ENCODE measurements around the gene CD247.

The CD247 gene

GRCh38 chr1:167512046-167512654 lies 6.2 kb downstream of the CD247 start:
- DNase-seq (ENCODE audit: low spot score): no peak

- no peak for DNase-seq (ENCODE audit: low spot score)
These were observed 6.8 kb downstream of the CD247 start for GRCh38 chr1:167511374-167511986.

- no peak for DNase-seq (ENCODE audit: low spot score)
These were observed 7.4 kb downstream of the CD247 start for GRCh38 chr1:167510881-167511280.

GRCh38 chr1:167510244-167510643 lies 8.1 kb downstream of the CD247 start:
- no peak for DNase-seq (ENCODE audit: low spot score)

- DNase-seq (ENCODE audit: low spot score): no peak
These were observed 8.7 kb downstream of the CD247 start for GRCh38 chr1:167509587-167509986.

- no peak for DNase-seq (ENCODE audit: low spot score)
These were observed 10.6 kb downstream of the CD247 start for GRCh38 chr1:167507719-167508118.

GRCh38 chr1:167504467-167504827 lies 13.9 kb downstream of the CD247 start:
- DNase-seq (ENCODE audit: low spot score): no peak

- no peak for DNase-seq (ENCODE audit: low spot score)
These were observed 14.5 kb downstream of the CD247 start for GRCh38 chr1:167503626-167504466.

GRCh38 chr1:167502719-167503462 lies 15.4 kb downstream of the CD247 start:
- DNase-seq (ENCODE audit: low spot score): no peak

GRCh38 chr1:167502192-167502551 lies 16.2 kb downstream of the CD247 start:
- no peak for DNase-seq (ENCODE audit: low spot score)

- DNase-seq (ENCODE audit: low spot score): no peak
These were observed 16.7 kb downstream of the CD247 start for GRCh38 chr1:167501515-167502191.

- no peak for DNase-seq (ENCODE audit: low spot score)
These were observed 18.0 kb downstream of the CD247 start for GRCh38 chr1:167500283-167500860.

GRCh38 chr1:167499664-167500101 lies 18.6 kb downstream of the CD247 start:
- DNase-seq (ENCODE audit: low spot score): no peak

- DNase-seq (ENCODE audit: low spot score): no peak
These were observed 19.2 kb downstream of the CD247 start for GRCh38 chr1:167499106-167499505.

- no peak for DNase-seq (ENCODE audit: low spot score)
These were observed 21.3 kb downstream of the CD247 start for GRCh38 chr1:167496797-167497619.

GRCh38 chr1:167493372-167493771 lies 25.0 kb downstream of the CD247 start:
- no peak for DNase-seq (ENCODE audit: low spot score)

GRCh38 chr1:167492481-167492910 lies 25.8 kb downstream of the CD247 start:
- no peak for DNase-seq (ENCODE audit: low spot score)

GRCh38 chr1:167491586-167492461 lies 26.5 kb downstream of the CD247 start:
- DNase-seq (ENCODE audit: low spot score): no peak

GRCh38 chr1:167490765-167491164 lies 27.6 kb downstream of the CD247 start:
- no peak for DNase-seq (ENCODE audit: low spot score)

All from HuH-7 (cell line).